ENCODE measurements around the gene POU6F2. TPM values are rescaled to one million over a fixed set of nuclear protein-coding genes. Genes with fewer than 3 reads are reported as not detected.

The POU6F2 gene
- total and polyA plus RNA-seq, 2 of the 4 experiments (the other 2 are of a cell fraction), result not detected

GRCh38 chr7:39349452-39350123 is 371.9 kb downstream of the POU6F2 start:
- no peak overlapping the region for H3K9ac ChIP-seq (ENCODE audit: low read depth, low read length)
- intact Hi-C loops (cut with micrococcal nuclease) (no loop called here), dilution Hi-C loops (cut with HindIII; ENCODE audit: low sequenced_read_pairs, unreplicated experiment) (no loop called here), in situ Hi-C loops (cut with MboI; ENCODE audit: low sequenced_read_pairs) (no loop called here)
- H3K14ac ChIP-seq (replicated peaks; ENCODE audit: low read depth, low read length), result no peak overlapping the region
- no TSS peak for BruUV-seq (replicated peaks)
- CTCF ChIA-PET, result no interaction called here
- no peaks in the 10 kb centered on the region for H3K9me3 ChIP-seq (ENCODE audit: control insufficient read depth, insufficient read depth, low read length)
- H2AK5ac ChIP-seq (ENCODE audit: low read depth, low read length), result no peak overlapping the region
- H3K23ac ChIP-seq (ENCODE audit: low read depth, low read length), result no peak overlapping the region
- H3K79me1 ChIP-seq (ENCODE audit: low read depth in 1 of 2, low read length in 2 of 2), result no peaks in the 10 kb centered on the region
- H2BK120ac ChIP-seq (ENCODE audit: low read depth, low read length), result no peak overlapping the region
- POLR2A ChIA-PET (ENCODE audit: unreplicated experiment), result no interaction called here
- no CpG with 5 or more reads among the region's 7 CpGs for WGBS, 2 experiments (ENCODE audit: extremely low coverage in 2 of 2, insufficient read length in 1 of 2)
- no peak overlapping the region for H3K4me2 ChIP-seq (ENCODE audit: low read depth, low read length)
- DNase-seq (no peak), ATAC-seq (ENCODE audit: low read depth) (no peak)
- no peak overlapping the region for H3K18ac ChIP-seq (ENCODE audit: low read depth, low read length)
- no peak overlapping the region for H4K5ac ChIP-seq (ENCODE audit: low read depth, low read length)
- no peak for TF ChIP-seq CEBPB (IDR thresholded peaks at IDR 0.05; ENCODE audit: low read depth, low read length)
- no peak for TF ChIP-seq RFX5 (IDR thresholded peaks at IDR 0.05; ENCODE audit: low read depth, low read length)
- no peak for TF ChIP-seq MAZ (IDR thresholded peaks at IDR 0.05; ENCODE audit: borderline replicate concordance, low read depth, low read length)
- TF ChIP-seq POLR2A (IDR thresholded peaks at IDR 0.05; ENCODE audit: low read depth, low read length), result no peak
- no peak for TF ChIP-seq FOS (IDR thresholded peaks at IDR 0.05; ENCODE audit: low read depth, low read length)
- H2BK20ac ChIP-seq (ENCODE audit: low read depth, low read length), result no peak overlapping the region
- H4K8ac ChIP-seq (ENCODE audit: low read depth in 2 of 2, low read length in 2 of 2), result no peak overlapping the region
- no peaks in the 10 kb centered on the region for H3K9me1 ChIP-seq (ENCODE audit: insufficient read depth, low read length)
- H3K56ac ChIP-seq (ENCODE audit: extremely low read depth, insufficient read depth, low read length), result no peak overlapping the region
- H3K27me3 ChIP-seq (ENCODE audit: control insufficient read depth, insufficient read depth, low read length), result no peaks in the 10 kb centered on the region; the same call in 1 of the 2 replicates
- H4K91ac ChIP-seq (ENCODE audit: insufficient read depth, low read depth, low read length), result no peak overlapping the region
- no peak overlapping the region for H3K27ac ChIP-seq (ENCODE audit: insufficient read depth, low read length)
- H2AFZ ChIP-seq (replicated peaks; ENCODE audit: low read length, poor library complexity), result peak overlapping the region; percentile 38
- H2BK5ac ChIP-seq (ENCODE audit: low read depth, low read length, poor library complexity, severe bottlenecking), result no peak overlapping the region
- no peaks in the 10 kb centered on the region for H3K4me1 ChIP-seq (ENCODE audit: control insufficient read depth, insufficient read depth, low read length)
- no peaks in the 10 kb centered on the region for H4K20me1 ChIP-seq (ENCODE audit: insufficient read depth, low read length)
- no peak overlapping the region for H3K4ac ChIP-seq (ENCODE audit: low read depth, low read length)
- H2BK15ac ChIP-seq (ENCODE audit: low read depth, low read length), result no peak overlapping the region
- no peak overlapping the region for H3K4me3 ChIP-seq (ENCODE audit: insufficient read depth, low read depth, low read length)
- H2AK9ac ChIP-seq (replicated peaks; ENCODE audit: low read depth, low read length, poor library complexity), result no peak overlapping the region
- H3K36me3 ChIP-seq (ENCODE audit: control insufficient read depth, insufficient read depth, low read length), result no peaks in the 10 kb centered on the region

Measured in IMR-90 (cell line).